HG03108 (cell line): ENCODE measurements around the gene SHROOM1.

Source experiments
- ATAC-seq: cut with Tn5 transposase; IDR thresholded peaks from one replicate; pipeline ENCODE4 v1.9.1; 2021; ENCODE audit warnings: moderate library complexity; ENCODE audit not compliant: unreplicated experiment

The SHROOM1 gene

DNA sequence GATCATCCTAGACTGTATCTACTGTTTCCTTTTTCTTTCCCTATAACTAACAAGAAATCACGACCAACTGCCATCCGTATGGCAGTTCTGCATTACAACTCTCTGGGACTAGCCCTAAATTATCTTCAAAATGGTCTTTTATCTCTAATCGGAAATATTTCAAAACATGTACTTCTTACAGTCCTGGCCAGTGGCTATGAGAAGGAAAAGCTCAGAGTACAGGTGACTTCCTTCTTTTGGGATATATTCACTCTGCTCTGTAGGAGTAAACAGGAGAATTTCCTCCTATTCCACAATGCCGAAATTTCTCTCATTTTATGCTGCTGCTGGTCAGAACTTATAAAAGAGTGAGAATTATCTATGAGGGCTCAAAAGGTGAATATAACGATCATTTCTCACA is 51.6 kb downstream of the SHROOM1 start:
- ATAC-seq, result no peak

DNA sequence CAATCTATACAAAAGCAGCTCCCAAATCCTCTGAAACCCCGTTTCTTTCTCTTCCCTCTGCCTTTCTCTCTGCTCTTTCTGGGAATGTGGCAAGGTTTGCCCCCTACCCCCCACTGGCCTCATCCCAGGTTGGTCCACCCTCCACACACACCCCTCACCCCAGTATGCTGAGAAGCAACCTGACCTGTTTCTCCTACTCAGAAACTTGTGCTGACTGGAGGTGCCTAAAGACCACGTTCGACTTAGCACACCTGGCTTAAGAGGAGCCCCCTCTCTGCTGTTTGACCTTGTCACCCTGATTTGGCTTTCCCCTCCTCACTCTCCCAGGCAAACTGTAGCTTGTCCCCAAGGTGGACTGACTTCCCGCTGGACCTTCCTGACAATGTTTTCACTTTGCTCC is 52.3 kb downstream of the SHROOM1 start:
- no peak for ATAC-seq

DNA sequence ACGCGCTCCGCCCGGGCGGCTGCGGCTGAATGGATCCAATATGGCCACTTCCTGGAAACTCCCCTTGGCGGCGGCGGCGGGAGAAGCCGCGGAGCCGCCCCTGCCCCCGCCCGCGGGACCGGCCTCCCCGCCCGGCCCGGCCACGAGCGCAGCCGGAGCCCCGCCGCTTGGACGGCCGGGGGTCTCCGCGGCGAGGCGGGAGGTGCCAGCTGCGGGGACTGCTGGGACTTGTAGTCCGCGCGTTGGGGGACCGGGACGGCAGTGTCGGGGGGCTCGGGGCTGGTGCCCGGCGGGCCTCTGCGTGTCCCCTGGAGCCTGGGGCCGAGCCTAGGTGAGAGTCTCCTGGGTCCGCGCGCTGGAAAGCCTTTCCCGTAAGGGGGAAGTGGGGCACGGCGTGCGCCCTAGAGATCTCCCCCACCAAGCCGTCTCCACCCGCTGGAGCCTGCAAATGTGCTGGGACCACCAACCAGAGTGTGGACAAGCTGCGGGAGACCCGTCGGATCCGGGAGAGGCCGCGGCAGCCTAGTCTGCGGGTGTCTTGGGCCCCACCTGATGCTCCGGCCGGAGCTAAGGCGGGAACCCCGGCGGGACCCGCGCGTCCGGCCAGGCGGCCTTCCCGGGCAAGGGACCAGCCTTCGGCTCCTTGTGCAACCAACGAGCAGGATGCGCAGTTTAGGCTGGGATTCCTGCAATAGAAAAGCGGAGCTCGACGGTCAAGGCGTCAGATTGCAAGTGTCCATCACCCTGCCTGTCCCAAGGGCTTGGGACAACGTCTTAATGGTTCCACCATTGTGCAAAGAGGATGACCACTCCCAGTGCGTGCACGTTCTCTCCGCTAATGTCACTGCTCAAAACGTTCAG is 53.0 kb downstream of the SHROOM1 start, which contains the start of gene SEPTIN8:
Gene SEPTIN8, minus strand, starts transcription at position 31 of the 861 bp plus-strand sequence. CDS start 102 bp downstream, outside the sequence.
- ATAC-seq, result peak; percentile 55

DNA sequence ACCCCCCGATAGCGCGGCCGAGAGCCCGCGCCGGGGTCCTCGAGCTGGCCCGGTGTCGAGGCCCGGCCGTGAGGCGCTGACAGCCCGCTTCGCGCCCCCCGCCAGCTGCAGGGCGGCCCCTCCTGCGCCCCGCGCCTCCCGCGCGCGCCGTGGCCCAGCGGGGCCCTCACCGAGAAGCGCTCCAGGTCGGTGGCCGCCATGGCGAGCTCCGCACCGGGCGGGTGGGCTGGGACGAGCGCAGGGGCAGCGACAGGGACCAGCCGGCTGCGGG is 53.6 kb downstream of the SHROOM1 start:
- ATAC-seq, result peak; percentile 11

DNA sequence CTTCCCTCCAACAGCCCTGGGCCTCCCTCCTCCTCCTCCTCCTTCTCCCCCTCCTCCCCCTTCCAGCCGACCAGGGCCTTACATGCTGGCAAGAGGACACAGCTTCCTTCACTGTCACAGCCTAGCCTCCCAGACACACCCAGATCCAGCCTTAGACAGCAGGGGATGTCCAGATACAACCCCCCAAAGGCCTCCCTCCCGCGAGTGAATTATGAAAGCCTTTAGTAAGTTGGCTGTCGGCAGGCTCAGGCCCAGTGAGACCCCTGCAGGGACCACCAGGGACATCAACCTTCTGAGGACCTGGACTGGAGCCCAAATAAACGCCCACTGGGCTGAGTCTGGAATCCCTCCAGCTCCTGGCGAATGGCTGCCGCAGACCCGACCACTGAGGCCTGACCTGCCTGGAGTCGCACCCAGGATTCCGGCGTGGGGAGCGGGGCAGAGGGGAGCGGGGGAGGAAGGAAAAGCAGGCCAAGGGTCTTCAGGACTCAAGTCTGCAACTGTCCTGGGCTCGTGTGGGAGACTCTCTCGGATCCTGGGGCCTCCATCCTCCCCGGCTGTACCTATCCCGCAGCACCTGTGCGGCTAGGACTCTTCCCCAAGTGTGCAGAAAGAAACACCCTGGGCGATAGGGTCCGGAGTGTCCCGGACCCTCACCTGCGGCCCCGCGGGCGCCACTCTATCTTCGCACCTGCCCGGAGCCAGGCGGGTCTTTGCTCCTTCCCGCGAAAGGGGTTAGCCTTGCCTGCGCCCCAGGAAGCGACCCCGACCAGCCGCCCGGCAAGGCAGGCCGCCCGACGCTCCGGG is 54.1 kb downstream of the SHROOM1 start:
- ATAC-seq, result peak; percentile 14

DNA sequence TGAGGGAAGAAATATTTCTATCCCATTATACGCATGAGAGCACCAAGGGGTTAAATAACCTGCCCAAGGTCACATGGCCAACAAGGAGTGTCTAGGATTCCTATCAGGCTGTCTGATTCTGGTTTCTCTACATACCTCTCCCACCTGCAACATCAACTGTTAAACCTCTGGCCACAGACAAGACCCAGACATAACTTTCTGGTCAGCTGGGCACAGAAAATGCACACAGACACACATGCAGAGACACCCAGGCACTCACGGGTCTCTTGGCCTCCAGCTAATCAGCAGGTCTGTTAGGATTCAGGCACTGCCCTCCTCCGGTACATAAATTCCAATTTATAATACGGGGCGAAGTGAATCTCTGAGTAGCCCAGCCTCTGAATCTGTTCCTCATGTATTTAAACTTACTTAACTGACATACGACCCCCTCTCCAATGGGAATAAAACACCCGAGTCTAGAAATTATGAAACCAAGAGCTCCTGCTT is 54.9 kb downstream of the SHROOM1 start:
- ATAC-seq, result no peak

DNA sequence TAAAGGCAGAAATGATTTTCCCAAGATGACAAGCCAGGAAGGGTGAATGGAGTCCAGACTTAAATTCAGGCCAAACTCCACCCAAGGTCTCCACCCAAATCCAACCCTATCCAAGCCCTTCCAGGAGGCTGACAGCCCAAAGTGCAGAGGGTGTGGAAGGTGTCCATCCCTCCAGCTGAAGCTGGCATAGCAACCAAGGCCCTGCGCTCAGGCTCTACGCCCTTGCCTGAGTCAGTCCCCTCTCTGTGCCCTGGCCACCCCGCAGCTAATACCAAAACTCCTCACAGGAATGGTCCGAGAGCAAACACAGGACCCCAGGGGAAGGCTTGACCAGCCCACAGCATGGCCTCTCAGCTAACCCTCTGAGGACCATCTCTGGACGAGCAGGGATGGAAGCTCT is 55.6 kb downstream of the SHROOM1 start:
- no peak for ATAC-seq

DNA sequence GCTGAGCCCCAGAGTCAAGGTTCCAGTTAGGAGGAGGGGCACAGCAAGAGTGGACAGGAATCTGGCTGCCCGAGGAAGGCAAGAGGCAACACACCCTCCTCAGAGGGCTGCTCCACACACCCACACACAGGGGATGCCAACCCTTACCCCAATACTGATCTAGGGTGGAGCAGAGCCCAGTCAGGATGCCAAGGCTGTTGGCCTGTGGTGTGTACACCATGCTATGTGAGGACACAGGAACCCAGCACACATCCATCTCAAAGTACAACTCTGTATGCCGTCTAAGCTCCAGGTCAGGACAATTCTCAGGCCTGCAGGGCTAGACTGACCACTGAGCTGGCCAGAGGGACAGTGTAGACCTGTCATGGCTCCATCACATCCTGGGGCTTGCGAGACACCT is 56.0 kb downstream of the SHROOM1 start:
- ATAC-seq, result no peak

DNA sequence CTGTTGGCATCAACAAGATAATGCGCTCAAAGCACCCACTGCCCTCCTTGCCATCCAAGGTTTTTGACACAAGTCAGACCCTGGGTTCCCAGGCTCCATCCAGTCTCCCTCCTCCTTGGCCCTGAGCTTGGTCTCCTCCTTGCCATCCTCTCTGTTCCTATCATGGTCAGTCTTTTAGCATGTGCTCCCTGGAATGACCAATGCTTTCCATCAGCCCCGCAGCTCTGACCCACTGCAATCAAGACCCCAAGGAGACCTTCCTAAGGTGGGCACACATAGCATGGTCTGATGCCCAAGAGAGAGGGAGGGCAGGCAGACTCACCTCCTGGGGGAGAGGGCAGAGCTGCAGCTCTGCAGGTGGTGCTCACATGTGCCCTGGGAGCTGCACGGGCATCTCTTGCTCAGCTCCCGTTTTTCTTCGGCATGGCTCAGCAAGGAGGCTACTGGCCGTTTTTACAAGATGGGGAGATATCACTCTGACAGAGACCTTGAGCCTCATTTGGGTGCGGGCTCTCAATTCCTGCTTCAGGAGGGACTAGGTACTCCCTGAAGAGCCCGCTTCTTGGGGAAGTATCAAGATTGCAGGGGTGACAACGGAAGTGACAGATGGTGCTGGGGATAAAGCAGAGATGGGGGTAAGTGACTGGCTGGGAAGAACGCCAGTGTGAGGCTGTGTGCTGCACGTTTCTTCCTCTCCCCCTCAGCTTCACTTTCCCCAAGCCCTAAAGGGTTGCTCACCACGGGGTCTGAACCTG is 56.7 kb downstream of the SHROOM1 start:
- no peak for ATAC-seq

DNA sequence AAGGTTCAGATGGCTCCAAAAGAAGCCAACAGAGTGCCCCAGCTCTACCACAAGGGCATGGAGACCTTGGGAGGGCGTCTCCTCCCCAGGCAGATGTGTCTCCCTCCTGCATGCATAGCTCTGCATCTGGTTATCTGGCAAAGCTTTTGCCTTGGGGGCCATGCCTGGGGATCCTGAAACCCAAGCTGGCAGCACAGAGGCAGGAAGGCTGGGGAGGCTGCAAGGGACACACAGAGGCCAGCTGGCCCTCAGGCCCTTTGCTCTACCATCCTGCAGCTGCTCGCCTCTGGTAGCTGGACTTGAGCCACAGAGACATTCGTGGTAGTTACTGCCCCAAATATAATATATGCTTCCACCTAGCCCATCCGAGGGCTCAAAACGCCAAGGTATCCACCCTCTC is 57.3 kb downstream of the SHROOM1 start:
- no peak for ATAC-seq

DNA sequence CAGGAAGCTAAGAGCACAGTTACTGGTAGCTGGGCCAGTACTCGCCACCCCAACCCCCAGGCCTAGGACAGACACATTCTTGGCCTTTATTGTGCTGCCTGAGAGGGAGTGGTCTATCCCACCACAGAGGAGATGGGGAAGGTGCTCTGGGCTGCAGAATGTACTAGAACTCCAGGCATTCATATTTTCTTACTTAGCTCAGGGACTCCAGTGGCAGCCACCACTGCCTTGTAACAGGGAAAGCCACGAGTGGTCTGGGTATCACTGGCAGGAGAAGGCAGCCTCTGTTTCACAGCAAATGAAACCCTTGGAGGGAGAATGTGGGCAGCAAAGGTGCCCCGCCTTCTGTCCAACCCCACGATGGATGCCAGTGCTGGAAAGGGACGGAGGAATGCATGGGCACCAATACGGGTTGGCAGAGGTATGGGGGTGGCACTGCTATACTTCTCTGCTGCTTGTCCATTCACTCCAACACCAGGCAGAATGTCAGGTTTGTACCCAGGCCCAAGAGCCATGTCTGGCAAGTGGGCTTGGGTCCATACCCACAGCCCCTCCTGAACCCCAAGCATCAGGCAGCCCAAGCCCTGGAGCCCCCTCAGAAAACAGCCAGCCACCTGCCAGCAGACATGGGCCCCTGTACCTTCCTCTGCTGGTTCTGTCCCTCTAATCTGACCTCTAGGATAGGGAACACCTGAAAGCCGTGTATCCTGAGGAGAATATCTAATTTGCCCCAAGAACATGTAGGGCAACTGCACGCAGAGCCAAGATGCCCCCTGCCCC is 58.0 kb downstream of the SHROOM1 start:
- no peak for ATAC-seq
